ENCODE results near the gene BARHL1. TPM values are rescaled to one million over a fixed set of nuclear protein-coding genes. Genes with fewer than 3 reads are reported as not detected.

BARHL1 gene
- total RNA-seq, 4 donors from 2014 or later: not detected

- Histone ChIP-seq H3K27ac (no peak overlapping the region), H3K36me3 (peaks cover 0 to 11% (median 3%) of the 10 kb centered on the region in 4 donors)
Observed at GRCh38 chr9:132638240-132638639, 55.8 kb downstream of the BARHL1 start.

GRCh38 chr9:132639322-132639721, 56.9 kb downstream of the BARHL1 start:
- TF ChIP-seq POLR2A (IDR thresholded peaks at IDR 0.05) (peak; percentile 45), POLR2AphosphoS5 (IDR thresholded peaks at IDR 0.05) (peak; percentile 12 to 24 (median 22)), CTCF (IDR thresholded peaks at IDR 0.05) (no peak), EP300 (IDR thresholded peaks at IDR 0.05; ENCODE audit: low read depth) (no peak)
- no peak overlapping the region for H3K4me3 ChIP-seq
- H3K27ac ChIP-seq: peak overlapping the region; percentile 13 to 53 (median 43)
- no peaks in the 10 kb centered on the region for H3K27me3 ChIP-seq
- peaks cover 0 to 12% (median 3%) of the 10 kb centered on the region in 4 donors for H3K36me3 ChIP-seq
- in situ Hi-C loops (cut with MboI; ENCODE audit: low pct_ligation_motif_present in 1 of 4, low pct_unique_long_range_greater_than_20kb in 1 of 4, low sequenced_read_pairs in 3 of 4) (no loop called here), intact Hi-C loops (cut with DNase I; ENCODE audit: low total_unique reads) (no loop called here)
- WGBS, 2 donors (ENCODE audit: low coverage in 1 of 2): 56 to 57% methylated on average over 3 to 5 of the region's 5 CpGs
- no peaks in the 10 kb centered on the region for H3K9me3 ChIP-seq
- peak; percentile 66 for DNase-seq
- H3K4me1 ChIP-seq: peaks cover 0 to 23% (median 10%) of the 10 kb centered on the region in 4 donors

More at GRCh38 chr9:132638240-132638639, 55.8 kb downstream of the BARHL1 start:
- no peak overlapping the region for H3K4me3 ChIP-seq
- in situ Hi-C loops (cut with MboI; ENCODE audit: low pct_ligation_motif_present in 1 of 4, low pct_unique_long_range_greater_than_20kb in 1 of 4, low sequenced_read_pairs in 3 of 4) (no loop called here), intact Hi-C loops (cut with DNase I; ENCODE audit: low total_unique reads) (no loop called here)
- WGBS, 2 donors (ENCODE audit: low coverage in 1 of 2): 84% methylated on average over 2 to 5 of the region's 5 CpGs
- no peaks in the 10 kb centered on the region for H3K9me3 ChIP-seq
- H3K4me1 ChIP-seq: peaks cover 0 to 26% (median 11%) of the 10 kb centered on the region in 4 donors
- H3K27me3 ChIP-seq: no peaks in the 10 kb centered on the region
- DNase-seq: no peak
- TF ChIP-seq CTCF (IDR thresholded peaks at IDR 0.05) (no peak), EP300 (IDR thresholded peaks at IDR 0.05; ENCODE audit: low read depth) (no peak), POLR2A (IDR thresholded peaks at IDR 0.05) (no peak), POLR2AphosphoS5 (IDR thresholded peaks at IDR 0.05) (no peak)

Other genes starting within 250 kb of the BARHL1 start
- 10 to 100 TPM; 27.7 to 70.5 (median 48.5) TPM for gene SETX, start 227.6 kb upstream of the BARHL1 start, total RNA-seq
- 10 to 100 TPM in 2 of 4 donors, 1 to 10 TPM in 2; 6.4 to 14.2 (median 9.4) TPM for gene TTF1, start 175.8 kb upstream of the BARHL1 start, total RNA-seq
- gene CFAP77, start 172.4 kb upstream of the BARHL1 start, total RNA-seq: not detected
- 10 to 100 TPM in 2 of 4 donors, 1 to 10 TPM in 2; 6.1 to 30.1 (median 9.8) TPM for gene DDX31, start 87.4 kb downstream of the BARHL1 start, total RNA-seq
- gene GTF3C4, start 87.9 kb downstream of the BARHL1 start, total RNA-seq: 10 to 100 TPM in 1 of 4 donors, 1 to 10 TPM in 3; 4.0 to 12.3 (median 8.8) TPM

Data from transverse colon (tissue), 4 donors.